GM18858 (cell line): ENCODE measurements around the gene TOX2.

Source experiments
- ATAC-seq: cut with Tn5 transposase; IDR thresholded peaks from one replicate; pipeline ENCODE4 v1.9.1; 2021; ENCODE audit not compliant: unreplicated experiment

Gene TOX2

DNA sequence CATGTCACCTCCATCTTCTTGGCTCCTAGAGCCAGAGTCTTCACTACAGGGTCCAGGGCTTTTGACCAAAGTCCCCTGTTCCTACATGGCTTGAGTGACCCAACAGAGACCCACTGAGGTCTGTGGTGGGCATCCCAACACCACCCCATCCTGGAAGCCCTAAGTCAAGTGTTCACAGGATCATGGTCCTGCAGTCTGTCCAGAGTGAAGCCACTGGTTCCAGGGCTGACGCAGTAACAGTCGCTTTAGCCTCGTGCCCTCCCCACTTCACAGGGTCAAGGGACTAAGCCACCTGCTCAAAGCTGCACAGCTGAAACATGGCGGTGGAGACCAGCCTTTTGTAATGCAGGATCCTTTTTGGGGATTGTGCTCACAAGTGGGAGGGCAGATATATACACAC lies 138.4 kb downstream of the TOX2 start:
- no peak for ATAC-seq

DNA sequence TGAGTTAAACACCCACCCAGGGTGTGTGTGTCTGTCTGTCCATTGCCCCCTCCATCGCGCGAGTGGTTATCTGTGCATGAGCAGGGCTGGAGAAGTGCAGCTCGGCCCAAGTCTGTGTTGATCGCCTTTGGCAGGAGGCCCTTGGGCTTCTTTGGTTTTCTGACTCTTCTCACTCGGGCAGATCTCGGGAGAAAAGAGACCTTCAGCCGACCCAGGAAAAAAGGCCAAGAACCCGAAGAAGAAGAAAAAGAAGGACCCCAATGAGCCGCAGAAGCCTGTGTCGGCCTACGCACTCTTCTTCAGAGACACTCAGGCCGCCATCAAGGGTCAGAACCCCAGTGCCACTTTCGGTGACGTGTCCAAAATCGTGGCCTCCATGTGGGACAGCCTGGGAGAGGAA lies 139.5 kb downstream of the TOX2 start:
- no peak for ATAC-seq

DNA sequence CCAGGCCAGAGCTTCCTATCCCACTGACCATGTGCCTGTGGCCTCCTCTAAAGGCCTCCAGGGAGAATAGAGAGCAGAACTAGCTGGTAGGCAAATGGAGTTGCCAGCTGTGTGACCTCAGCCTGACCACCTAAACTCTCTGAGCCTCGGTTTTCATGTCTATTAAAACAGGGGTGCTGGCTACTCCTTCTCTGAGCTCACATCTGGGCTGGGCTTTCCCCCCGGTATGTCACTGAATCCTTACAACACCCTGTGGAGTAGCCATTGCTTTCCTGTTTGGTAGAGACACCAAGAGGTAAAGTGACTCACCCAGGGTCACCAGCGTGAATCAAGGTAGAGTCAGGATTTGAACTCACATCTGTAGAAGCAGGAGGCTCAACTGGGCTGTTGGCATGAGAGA lies 140.2 kb downstream of the TOX2 start:
- ATAC-seq = no peak

DNA sequence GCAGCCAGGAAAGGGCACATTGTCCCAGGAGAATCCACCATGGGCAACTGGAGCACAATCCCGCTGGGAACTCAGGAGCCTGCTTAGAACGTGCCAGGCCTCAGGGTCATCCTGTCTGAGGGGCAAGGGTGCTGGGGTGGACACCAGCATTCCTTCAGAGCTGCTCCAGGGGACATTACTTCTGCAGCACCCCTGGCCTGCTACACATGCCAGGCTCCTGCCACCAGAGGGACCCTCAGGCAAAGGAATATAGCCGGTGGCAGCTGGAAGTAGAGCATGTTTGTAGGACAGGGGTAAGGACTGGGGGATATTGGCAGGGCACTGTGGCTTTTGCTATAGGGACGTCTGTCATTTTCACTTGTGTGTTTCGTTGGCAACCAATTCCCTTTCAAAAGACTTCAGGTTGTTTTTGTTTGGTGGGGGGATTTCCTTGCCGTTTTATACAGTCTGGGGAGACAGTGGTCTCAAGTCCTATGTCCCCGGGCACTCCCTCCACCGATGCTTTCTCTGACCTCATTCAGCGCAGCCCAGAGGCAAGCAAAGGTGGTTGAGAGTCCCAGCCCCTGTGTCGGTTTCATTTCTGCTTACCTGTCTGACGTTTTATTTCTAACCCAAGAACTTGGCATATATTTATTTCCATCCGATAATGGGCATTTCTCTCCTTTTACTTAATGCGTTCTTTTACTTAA lies 141.5 kb downstream of the TOX2 start:
- ATAC-seq = no peak

DNA sequence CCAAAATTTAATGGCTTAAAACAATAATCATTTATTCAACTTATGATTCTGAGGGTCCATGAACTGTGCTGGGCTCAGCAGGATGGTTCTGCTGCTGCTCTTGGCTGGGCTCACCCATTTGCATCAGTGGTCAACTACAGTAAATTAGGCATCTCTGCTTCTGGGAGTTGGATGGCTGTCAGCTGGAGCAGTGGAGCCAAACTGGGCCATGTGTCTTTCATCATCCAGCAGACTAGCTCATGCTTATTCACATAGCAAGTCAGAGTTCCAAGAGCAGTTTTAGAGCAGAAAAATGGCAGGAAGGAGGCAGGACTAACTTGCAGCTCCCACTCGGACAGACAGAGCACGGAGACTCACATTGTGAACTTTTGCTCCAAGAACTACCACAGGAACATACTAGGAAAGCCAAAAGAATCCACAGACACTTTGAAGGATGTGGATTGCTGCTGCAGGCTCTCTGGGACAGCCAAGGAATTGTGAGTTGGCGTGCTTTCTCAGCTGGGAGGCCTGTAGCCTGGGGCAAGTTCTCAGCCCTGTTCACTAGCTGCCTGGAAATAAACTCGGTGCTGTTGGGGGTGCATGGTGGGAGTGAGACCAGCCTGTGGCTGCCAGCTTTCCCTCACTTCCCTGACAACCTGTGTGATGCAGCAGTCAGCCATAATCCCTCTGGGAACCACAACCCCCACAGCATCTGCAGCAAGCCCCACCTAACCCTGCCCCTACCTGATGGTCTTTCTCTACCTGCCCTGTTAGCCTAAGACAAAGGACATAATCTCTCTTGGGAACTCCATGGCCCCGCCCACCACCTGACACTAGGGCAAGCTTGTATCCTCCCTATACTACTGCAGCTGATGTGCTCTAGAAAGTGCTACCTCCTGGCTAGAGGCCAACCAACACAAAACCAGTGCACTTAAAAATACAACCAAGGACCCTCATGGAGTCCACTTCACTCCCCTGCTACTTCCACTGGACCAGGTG lies 143.3 kb downstream of the TOX2 start:
- no peak for ATAC-seq

DNA sequence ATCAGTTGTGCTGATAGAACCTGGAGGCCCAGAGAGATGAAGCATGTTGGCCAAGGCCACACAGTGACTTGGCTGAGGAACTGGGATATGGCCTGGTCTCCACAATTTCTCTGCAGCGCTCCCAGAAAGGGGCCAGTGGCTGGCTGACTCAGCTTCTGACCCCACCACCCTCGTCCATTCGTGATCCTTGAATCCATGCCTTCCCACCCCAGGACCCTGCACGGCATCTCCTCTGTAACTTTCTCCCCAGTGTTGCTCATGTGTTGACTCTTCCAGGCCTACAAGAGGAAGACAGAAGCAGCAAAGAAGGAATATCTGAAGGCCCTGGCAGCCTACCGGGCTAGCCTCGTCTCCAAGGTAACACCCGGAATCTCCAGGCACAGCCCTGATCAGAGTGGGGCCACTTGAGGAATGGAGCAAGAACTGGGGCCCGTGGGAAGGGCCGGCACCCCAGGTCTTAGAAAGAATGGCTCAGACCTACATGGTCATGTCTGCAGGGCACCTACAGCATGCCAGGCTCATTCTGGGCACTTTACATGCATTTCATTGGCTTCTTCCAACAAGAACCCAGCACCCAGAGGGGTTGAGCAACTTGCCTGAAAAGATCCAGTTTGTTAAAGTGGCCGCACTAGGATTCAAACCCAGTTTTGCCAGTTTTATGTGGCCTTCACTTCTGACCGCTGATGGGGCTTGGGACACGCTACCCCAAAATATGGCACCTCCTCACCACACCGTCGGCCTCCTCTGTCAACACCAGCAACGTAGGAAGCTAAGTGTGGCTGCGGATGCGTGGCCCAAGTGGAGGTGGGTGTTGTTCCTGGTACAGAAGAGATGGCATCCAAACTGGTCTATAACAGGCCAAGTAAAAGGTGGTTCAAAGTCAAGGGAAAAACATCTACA lies 150.1 kb downstream of the TOX2 start:
- ATAC-seq = no peak

DNA sequence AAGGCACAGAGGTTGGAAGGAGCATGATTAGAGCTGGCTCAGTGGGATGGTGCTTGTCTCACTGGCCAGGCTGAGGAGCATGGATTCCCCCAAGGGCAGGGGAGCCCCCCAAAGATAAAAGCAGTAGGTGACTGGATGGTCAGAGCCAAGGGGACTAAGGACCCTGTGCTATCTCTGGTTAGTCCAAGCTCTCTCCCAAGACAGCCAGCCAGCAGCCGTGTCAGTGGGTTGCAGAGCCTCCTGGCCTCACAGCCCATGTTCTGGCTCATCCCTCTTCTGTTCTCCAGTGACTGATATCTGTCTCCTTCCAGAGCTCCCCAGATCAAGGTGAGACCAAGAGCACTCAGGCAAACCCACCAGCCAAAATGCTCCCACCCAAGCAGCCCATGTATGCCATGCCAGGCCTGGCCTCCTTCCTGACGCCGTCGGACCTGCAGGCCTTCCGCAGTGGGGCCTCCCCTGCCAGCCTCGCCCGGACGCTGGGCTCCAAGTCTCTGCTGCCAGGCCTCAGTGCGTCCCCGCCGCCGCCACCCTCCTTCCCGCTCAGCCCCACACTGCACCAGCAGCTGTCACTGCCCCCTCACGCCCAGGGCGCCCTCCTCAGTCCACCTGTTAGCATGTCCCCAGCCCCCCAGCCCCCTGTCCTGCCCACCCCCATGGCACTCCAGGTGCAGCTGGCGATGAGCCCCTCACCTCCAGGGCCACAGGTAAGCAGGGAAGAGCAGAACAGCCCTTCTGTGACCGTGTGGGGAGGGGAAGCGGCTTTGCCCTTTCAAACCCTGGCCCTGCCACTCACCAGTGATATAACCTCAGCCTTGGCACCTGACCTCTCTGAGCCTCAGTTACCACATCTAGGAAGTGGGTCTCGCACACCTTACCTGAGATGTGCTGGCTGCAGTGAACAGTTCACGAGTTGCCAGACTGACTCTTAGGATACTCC lies 151.0 kb downstream of the TOX2 start:
- no peak for ATAC-seq

DNA sequence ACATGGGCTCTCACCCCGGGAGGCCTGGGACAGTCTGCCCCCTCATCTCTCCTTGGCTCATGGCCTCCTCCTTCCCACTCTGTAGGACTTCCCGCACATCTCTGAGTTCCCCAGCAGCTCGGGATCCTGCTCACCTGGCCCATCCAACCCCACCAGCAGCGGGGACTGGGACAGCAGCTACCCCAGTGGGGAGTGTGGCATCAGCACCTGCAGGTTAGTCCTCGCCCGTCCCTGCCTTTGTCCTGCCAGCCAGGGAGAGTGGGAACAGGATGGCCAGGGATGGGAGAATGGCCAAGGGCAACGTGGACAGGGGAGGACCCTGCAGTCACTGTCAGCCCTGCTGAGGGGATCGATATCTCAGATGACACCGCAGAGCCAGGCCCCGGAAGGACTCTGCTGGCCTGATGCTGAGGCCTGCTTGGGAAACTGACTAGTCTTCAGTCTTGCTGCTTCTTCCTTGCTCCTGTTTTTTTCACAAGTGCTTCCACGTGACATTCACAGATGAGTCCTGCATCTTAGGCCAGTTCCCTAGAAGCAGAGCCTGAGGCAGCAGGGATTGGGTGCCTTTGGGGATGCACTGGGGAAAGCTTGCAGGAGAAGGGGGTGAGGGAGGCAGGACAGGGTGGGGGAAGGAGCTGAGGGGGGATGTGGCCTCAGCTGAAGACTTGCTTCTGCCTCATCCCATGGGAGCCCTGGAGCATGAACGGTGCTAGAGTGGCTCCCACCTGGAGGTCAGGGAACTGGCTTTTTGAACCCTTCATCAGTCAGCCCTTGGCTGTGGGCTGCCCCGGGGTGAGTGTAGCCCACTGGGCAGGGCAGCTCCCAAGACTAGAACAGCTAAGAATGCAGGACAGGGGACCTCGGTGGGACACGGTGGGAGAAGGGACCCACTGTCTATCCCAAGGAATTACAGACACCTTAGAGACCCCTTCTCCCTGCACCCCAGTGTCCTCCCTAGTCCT lies 152.3 kb downstream of the TOX2 start:
- ATAC-seq = no peak

DNA sequence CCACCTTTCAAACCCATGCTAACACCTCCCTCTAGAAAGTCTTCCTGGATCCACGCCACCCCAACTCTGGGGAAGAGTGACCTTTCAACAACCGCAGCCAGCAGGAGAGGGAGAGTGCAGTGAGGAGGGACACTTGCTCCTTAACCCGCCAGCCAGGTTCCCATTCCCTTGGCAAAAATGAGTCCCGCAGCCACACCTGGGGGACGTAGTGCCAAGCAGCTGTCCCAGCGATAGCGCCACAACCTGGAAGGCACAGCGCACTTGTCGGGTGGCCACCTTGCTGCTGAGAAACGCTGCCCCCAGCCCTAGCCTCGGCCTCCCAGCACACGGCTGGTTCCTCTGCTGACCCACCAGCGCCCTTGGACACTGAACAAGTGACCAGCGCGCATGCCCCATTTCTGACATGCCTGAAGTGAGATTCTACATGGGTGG lies 153.0 kb downstream of the TOX2 start:
- ATAC-seq = no peak

DNA sequence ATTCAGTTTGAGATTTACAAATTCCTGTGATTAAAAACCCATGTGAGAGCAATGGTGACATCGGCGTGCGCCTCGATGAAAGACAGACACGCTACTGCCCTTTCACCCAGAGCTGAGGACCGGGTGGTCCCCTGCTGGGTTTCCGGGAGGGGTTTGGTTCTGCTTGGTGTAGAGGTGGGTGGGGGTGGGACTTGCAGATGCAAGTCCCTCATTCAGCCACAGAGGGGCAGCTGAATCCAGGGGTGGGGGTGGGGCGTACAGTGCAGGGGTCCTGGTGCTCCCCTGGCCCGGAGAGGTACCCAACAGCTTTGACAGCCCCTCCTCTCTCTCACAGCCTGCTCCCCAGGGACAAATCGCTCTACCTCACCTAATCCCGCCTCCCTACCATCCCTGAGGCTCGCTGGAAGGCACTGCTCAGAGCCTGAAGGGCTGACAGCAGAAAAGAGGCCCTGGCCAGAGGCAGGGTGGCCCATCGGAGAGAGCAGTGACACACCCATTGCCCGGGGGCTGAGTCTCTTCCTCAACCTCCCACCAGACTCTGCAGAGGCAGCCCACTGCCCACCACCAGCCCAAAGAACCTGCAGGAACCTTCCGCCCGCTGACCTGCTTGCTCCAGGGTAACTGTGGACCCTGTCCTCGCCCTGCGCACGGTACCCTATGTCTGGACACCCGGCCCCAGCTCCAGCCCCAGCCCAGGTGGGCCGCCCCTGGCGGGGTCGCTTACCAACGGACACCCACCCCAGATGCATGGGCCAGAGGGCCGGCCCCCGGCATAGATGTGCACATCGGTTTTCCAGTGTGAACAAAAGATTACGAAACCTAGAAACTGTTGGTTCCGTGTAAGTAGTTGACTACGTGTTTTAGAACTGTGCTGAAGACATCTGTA lies 153.9 kb downstream of the TOX2 start:
- ATAC-seq = no peak

DNA sequence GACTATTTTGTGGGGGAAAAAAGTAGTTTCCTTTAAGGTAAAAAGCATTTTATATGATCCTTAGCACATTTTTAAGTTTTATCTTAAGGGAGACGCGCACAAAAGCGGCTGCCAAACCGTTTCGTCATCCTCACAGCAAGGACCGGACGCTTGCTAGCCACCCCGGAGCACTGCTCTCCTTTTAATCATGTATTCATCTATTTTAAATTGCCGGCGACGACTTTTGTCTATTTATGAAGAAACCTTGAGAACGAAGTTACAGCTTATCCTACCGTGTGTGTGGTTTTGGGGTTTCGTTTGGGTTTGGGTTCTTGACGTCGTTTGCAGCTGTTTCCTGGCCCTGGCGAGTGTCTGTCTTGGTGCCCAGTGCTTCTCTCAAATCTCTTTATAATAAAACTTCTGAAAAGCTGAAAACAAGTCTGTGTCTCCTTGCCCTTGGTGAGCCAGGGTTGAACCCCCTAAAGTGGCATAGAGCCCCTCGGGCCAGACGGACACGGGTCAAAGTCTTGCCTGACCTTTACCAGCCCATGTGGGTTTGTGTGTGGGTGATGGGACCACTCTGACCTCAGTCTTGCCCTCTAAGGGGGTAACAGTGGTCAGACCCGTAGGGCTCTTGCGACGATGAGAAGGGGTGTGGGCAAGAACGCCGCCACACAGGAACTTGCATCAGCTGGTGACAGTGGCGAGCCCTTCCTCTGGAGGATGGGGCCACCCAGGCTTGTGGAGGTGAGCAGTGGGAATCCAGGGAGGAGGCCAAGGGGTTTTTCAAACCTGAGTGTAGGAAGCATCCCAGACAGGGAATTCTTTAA lies 154.8 kb downstream of the TOX2 start:
- ATAC-seq = no peak

DNA sequence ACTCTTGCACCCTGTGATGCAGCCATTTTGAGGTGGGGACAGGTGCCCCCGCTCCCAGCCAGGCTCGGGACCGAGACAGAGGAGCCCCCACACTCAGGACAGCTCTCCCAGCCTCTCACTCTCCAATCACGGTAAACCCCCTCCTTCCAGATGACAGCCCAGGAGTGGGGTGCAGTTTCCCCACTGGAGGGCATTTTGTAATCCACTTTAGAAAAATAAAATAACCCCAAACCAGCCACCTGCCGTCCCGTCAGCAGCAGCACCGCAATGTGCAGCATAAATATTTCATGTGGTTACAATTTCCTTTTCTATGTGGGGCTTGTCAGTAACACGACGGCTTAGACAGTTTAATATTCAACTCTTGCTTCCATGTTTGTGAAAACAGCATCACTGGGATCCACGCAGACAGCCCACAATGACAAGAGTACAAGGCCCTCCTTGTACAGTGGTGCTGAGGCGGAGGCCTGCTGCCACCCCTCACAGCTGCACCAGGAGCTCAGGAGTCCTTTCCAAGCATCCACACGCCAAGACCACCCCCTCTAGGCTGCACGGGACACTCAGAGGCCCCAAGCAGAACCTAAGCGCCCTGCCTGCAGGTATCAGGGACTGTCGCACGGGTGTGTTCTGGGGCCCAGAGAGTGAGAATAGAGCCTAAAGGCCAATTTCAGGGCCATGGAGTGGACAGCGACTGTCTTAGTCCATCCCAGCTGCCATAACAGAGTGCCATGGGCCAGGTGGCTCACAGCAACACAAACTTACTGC lies 155.7 kb downstream of the TOX2 start:
- no peak for ATAC-seq

DNA sequence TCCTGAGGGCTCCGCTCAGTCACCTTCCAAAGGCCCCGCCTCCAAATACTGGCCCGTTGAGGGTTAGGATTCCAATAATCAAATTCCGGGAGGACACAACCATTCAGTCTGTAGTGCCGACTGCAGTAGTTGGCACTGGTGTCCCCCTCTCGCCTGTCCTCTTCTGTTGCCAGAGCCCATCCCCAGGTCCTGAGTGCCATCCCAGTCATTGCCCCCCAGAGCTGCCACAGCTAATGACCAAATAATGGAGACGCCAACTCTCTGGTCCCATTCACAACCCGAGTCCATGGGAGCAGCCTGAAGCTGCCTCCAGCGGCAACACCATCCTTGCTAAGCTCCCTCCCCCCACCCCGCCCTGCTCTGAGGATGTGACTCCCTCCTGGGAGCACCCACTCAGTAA lies 156.4 kb downstream of the TOX2 start:
- ATAC-seq = no peak

DNA sequence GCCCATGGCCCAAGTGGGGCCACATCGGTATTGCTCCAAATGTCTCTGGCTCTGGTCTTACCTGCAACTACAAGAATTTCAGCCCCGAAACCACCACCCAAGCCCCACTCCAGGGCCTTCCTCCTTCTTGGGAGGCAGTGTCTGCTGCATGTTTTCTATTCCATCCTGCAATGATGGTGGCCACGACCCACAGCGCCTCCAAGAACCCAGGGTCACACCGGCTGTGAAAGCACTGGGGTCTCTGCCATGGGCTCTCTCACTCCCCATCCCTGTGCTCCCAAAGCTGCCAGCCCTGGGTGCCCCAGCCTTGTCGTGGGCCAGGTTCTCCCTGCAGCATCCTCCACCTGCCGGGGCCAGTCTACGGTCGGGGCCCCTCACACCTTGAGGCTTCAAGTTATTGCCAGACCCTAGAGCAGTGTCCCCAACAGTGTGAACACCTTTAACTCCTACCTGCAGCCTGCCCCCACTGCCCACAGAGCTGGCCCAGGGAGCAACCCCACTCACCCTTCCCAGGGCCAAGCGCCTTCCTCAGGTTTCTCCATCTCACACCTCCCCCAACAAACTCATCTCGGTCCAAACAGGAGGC lies 157.0 kb downstream of the TOX2 start:
- ATAC-seq = no peak

DNA sequence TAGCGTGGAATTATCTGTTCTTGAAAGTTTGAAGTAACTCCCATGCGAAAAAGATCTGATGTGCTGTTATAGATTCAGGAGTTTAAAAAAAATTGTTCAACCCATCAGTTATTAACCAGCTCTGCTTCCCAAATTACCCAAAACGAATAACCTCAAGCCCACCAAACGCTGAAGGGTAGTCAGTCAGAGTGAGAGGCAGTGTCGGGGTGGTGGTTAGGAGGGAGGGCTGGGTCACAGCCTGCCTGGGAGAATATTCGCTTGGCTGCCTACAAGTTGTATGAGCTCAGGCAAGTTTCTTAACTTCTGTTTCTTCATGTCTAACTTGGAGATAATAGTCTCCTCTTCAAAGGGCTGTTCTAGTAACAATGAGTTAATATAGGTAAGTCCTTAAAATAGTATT lies 157.7 kb downstream of the TOX2 start:
- ATAC-seq = peak; percentile 45
